GM12801 (cell line): ENCODE results near the gene EMILIN1.

ENCODE experiments used
- CTCF ChIP-seq: IDR thresholded peaks from one replicate; pipeline ENCODE4 v1.5.1; 2011; ENCODE audit warnings: control low read depth; ENCODE audit not compliant: insufficient read length; ENCODE audit errors: extremely low read depth

EMILIN1 gene

GRCh38 chr2:27070653-27071276, 7.7 kb upstream of the EMILIN1 start:
- TF ChIP-seq CTCF = no peak

- TF ChIP-seq CTCF = no peak
Measured at GRCh38 chr2:27071277-27071989, 7.0 kb upstream of the EMILIN1 start, which contains the start of gene OST4. Gene OST4, minus strand, starts transcription at chr2:27071654.

GRCh38 chr2:27071990-27072830, 6.2 kb upstream of the EMILIN1 start:
- TF ChIP-seq CTCF = no peak

- no peak for TF ChIP-seq CTCF
Measured at GRCh38 chr2:27072920-27073319, 5.5 kb upstream of the EMILIN1 start.

- no peak for TF ChIP-seq CTCF
Measured at GRCh38 chr2:27073782-27074181, 4.6 kb upstream of the EMILIN1 start.

GRCh38 chr2:27074738-27075565, 3.5 kb upstream of the EMILIN1 start:
- TF ChIP-seq CTCF = no peak
